Measurements from ENCODE around the gene NDUFA9. TPM values are rescaled to one million over a fixed set of nuclear protein-coding genes. Genes with fewer than 3 reads are reported as not detected.

Gene NDUFA9
- total RNA-seq, 1 experiment from 2014 or later = 74.0 TPM

DNA sequence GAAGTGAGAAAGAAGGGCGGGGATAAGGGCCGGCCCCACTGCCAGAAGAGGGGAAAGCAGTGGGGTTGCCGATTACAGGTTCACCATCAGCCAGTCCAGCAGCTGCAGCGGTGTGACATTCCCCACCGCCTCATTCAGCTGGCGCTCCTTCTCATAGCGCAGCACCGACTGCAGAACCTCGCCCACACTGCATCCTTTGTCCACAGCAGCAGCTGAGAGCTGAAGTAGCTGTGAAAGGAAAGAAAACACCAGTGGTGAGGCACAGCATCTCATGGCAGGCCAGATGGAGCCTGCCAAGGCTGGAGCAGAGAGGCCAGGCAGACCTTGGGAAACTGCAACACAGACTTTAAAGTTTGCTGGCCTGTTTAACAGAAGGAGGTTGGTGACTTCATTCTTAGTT is 33.2 kb upstream of the NDUFA9 start:
- DNase-seq (ENCODE audit: low read depth, low spot score) (no peak), ATAC-seq (no peak)
- Histone ChIP-seq H3K4me1 (ENCODE audit: control insufficient read depth, insufficient read depth, low read length) (no peaks in the 10 kb centered on the region), H3K27ac (ENCODE audit: low read length) (no peak overlapping the region), H3K9me3 (ENCODE audit: control insufficient read depth, insufficient read depth, low read depth, low read length) (no peaks in the 10 kb centered on the region), H3K27me3 (ENCODE audit: control insufficient read depth, insufficient read depth, low read length) (no peaks in the 10 kb centered on the region), H3K4me3 (ENCODE audit: low read depth in 2 of 2, low read length in 2 of 2) (no peak overlapping the region), H3K36me3 (ENCODE audit: control insufficient read depth, insufficient read depth, low read length) (no peaks in the 10 kb centered on the region)
- intact Hi-C loops (cut with micrococcal nuclease; ENCODE audit: unreplicated experiment) = no loop called here
- BruUV-seq (replicated peaks) = no TSS peak
- ChIA-PET POLR2A (no interaction called here), CTCF (no interaction called here)
- TF ChIP-seq TCF7L2 (IDR thresholded peaks at IDR 0.05; ENCODE audit: low read depth, low read length) = no peak
- TF ChIP-seq, protein P1, sequence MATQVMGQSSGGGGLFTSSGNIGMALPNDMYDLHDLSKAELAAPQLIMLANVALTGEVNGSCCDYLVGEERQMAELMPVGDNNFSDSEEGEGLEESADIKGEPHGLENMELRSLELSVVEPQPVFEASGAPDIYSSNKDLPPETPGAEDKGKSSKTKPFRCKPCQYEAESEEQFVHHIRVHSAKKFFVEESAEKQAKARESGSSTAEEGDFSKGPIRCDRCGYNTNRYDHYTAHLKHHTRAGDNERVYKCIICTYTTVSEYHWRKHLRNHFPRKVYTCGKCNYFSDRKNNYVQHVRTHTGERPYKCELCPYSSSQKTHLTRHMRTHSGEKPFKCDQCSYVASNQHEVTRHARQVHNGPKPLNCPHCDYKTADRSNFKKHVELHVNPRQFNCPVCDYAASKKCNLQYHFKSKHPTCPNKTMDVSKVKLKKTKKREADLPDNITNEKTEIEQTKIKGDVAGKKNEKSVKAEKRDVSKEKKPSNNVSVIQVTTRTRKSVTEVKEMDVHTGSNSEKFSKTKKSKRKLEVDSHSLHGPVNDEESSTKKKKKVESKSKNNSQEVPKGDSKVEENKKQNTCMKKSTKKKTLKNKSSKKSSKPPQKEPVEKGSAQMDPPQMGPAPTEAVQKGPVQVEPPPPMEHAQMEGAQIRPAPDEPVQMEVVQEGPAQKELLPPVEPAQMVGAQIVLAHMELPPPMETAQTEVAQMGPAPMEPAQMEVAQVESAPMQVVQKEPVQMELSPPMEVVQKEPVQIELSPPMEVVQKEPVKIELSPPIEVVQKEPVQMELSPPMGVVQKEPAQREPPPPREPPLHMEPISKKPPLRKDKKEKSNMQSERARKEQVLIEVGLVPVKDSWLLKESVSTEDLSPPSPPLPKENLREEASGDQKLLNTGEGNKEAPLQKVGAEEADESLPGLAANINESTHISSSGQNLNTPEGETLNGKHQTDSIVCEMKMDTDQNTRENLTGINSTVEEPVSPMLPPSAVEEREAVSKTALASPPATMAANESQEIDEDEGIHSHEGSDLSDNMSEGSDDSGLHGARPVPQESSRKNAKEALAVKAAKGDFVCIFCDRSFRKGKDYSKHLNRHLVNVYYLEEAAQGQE (IDR thresholded peaks at IDR 0.05; ENCODE audit: insufficient read depth in 1 of 2, low read depth in 2 of 2, low read length in 1 of 2) = no peak
- TF ChIP-seq, protein P2, sequence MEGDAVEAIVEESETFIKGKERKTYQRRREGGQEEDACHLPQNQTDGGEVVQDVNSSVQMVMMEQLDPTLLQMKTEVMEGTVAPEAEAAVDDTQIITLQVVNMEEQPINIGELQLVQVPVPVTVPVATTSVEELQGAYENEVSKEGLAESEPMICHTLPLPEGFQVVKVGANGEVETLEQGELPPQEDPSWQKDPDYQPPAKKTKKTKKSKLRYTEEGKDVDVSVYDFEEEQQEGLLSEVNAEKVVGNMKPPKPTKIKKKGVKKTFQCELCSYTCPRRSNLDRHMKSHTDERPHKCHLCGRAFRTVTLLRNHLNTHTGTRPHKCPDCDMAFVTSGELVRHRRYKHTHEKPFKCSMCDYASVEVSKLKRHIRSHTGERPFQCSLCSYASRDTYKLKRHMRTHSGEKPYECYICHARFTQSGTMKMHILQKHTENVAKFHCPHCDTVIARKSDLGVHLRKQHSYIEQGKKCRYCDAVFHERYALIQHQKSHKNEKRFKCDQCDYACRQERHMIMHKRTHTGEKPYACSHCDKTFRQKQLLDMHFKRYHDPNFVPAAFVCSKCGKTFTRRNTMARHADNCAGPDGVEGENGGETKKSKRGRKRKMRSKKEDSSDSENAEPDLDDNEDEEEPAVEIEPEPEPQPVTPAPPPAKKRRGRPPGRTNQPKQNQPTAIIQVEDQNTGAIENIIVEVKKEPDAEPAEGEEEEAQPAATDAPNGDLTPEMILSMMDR (IDR thresholded peaks at IDR 0.05) = no peak
- TF ChIP-seq SIN3A (IDR thresholded peaks at IDR 0.05; ENCODE audit: borderline replicate concordance, insufficient read depth, low read depth, low read length) = no peak
- no peak for TF ChIP-seq POLR2AphosphoS5 (IDR thresholded peaks at IDR 0.05; ENCODE audit: low read depth, low read length)
- in situ Hi-C loops (cut with HindIII; ENCODE audit: low pct_unique_long_range_greater_than_20kb, low sequenced_read_pairs) = no loop called here

DNA sequence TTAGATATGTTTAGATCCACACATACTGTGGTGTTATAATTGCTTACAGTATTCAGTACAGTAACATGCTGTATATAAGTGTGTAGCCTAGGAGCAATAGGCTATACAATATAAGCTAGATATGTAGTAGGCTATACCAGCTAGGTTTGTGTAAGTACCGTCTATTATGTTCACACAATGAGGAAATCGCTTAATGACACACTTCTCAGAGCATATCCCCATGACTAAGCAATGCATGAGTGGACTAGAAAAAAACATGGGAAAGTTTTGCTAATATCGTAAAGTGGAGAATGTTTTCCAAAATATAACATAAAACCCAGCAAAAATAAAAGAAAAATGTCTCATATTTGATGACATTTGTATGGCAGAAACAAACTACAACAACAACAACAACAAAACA is 27.4 kb upstream of the NDUFA9 start:
- TF ChIP-seq SIN3A (IDR thresholded peaks at IDR 0.05; ENCODE audit: borderline replicate concordance, insufficient read depth, low read depth, low read length) (no peak), TCF7L2 (IDR thresholded peaks at IDR 0.05; ENCODE audit: low read depth, low read length) (no peak), POLR2AphosphoS5 (IDR thresholded peaks at IDR 0.05; ENCODE audit: low read depth, low read length) (no peak)
- TF ChIP-seq, protein P1 (IDR thresholded peaks at IDR 0.05; ENCODE audit: insufficient read depth in 1 of 2, low read depth in 2 of 2, low read length in 1 of 2) = no peak
- TF ChIP-seq, protein P2 (IDR thresholded peaks at IDR 0.05) = no peak
- intact Hi-C loops (cut with micrococcal nuclease; ENCODE audit: unreplicated experiment) (no loop called here), in situ Hi-C loops (cut with HindIII; ENCODE audit: low pct_unique_long_range_greater_than_20kb, low sequenced_read_pairs) (no loop called here)
- Histone ChIP-seq H3K36me3 (ENCODE audit: control insufficient read depth, insufficient read depth, low read length) (no peaks in the 10 kb centered on the region), H3K4me3 (ENCODE audit: low read depth in 2 of 2, low read length in 2 of 2) (no peak overlapping the region), H3K4me1 (ENCODE audit: control insufficient read depth, insufficient read depth, low read length) (no peaks in the 10 kb centered on the region), H3K27me3 (ENCODE audit: control insufficient read depth, insufficient read depth, low read length) (no peaks in the 10 kb centered on the region; the same call in none of the 2 replicates), H3K9me3 (ENCODE audit: control insufficient read depth, insufficient read depth, low read depth, low read length) (no peaks in the 10 kb centered on the region), H3K27ac (ENCODE audit: low read length) (no peak overlapping the region)
- DNase-seq (ENCODE audit: low read depth, low spot score) (no peak), ATAC-seq (no peak)
- POLR2A ChIA-PET = no interaction called here
- BruUV-seq (replicated peaks) = no TSS peak
- CTCF ChIA-PET = no interaction called here

All from Panc1 (cell line).